ENCODE measurements around the gene SRSF11.
"Not testable (repeated sequence)": the region's sequence is repeated elsewhere in the genome, so short reads cannot be mapped to it uniquely, and the experiment has no call there.

SRSF11 gene

GRCh38 chr1:70221238-70222121, at the start of gene SRSF11:
Gene SRSF11, plus strand, starts transcription at chr1:70221380. Its CDS starts 257 bp downstream, at chr1:70221637.
- DNase-seq (ENCODE audit: low read depth): peak; percentile 95

- DNase-seq (ENCODE audit: low read depth): no peak
Measured at GRCh38 chr1:70171512-70171911, 49.7 kb upstream of the SRSF11 start.

GRCh38 chr1:70185181-70185580, 36.0 kb upstream of the SRSF11 start:
- DNase-seq (ENCODE audit: low read depth): not testable (repeated sequence)

GRCh38 chr1:70188522-70188921, 32.7 kb upstream of the SRSF11 start:
- DNase-seq (ENCODE audit: low read depth): no peak

- no peak for DNase-seq (ENCODE audit: low read depth)
Measured at GRCh38 chr1:70190180-70190579, 31.0 kb upstream of the SRSF11 start.

- DNase-seq (ENCODE audit: low read depth): not testable (repeated sequence)
Measured at GRCh38 chr1:70192446-70192845, 28.7 kb upstream of the SRSF11 start.

GRCh38 chr1:70194601-70195000, 26.6 kb upstream of the SRSF11 start:
- DNase-seq (ENCODE audit: low read depth): no peak

- DNase-seq (ENCODE audit: low read depth): no peak
Measured at GRCh38 chr1:70195342-70195741, 25.8 kb upstream of the SRSF11 start.

- no peak for DNase-seq (ENCODE audit: low read depth)
Measured at GRCh38 chr1:70196333-70196732, 24.8 kb upstream of the SRSF11 start.

GRCh38 chr1:70200065-70200464, 21.1 kb upstream of the SRSF11 start:
- DNase-seq (ENCODE audit: low read depth): no peak

DNA sequence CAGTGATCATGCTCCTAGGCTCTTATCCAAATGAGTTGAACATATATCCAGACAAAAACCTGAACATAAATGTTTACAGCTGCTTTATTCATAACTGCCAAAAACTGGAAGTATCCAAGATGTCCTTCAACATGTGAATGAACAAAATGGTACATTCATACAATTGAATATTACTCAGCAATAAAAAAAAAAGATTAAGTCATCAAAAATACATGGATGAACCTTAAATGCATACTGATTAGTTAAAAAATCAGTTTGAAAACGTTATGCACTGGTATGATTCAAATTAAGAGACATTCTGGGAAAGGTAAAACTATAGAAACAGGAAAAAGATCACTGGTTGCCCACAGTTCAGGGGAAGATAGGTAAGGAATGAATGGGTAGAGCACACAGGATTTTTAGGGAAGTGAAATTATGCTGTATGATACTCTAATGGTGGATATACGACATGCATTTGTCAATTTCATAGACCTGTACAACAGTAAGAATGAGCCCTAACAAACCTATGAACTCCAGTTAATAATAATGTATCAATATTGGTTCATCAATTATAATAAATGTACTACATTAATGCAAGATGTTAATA, 18.9 kb upstream of the SRSF11 start:
- DNase-seq (ENCODE audit: low read depth): no peak

DNA sequence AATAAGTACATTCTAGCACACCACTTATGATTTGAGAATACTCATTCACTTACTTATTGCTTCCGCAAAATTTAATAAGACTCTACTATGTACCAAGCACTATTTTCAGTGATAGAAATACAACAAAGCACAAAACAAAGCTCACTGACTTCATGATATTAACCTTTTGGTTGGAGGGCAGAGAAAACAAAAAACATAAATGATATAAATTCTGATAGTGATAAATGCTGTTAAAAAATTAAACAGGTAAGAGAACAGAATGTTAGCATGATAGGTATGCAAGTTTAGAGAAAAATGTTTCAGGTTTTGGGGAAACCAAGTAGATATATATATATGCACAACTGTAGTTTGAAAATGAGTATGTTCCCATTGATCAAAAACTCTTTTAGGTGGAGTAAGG, 17.0 kb upstream of the SRSF11 start:
- DNase-seq (ENCODE audit: low read depth): no peak

GRCh38 chr1:70204600-70204999, 16.6 kb upstream of the SRSF11 start:
- no peak for DNase-seq (ENCODE audit: low read depth)

GRCh38 chr1:70205071-70205433, 16.1 kb upstream of the SRSF11 start:
- DNase-seq (ENCODE audit: low read depth): no peak

DNA sequence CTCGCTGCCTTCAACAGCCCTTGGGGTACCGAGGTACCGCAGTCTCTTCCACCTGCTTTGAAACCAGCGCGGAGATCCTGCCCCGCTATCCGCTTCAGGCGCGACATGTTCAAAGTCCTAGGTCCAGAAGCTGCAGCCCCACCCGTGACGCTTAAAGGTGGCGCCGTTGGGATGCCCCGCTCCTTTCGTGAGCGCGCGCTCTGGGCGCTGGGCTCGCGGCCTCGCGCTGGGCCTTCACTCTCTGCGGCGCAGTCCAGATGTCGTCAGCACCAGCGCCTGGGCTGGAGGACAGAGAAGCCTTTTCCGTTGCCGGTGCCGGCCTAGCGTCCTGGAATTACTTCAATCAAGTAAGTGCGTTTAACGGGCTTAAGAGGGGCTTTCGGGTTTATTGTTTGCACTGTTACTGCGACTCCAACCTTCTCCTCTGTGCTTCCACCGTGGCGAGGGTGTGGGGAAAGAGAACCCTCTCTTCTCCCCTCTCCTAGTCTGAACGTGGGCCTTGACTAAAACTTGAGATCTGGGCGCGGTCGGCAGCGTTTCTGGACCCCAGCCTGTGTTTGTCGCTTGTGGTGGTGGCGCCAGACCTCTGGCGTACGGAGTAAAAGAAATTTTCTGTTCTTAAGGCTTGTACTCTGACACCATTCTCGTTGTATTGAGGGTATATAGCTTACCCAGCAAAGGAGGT, 15.6 kb upstream of the SRSF11 start, which contains the start of gene LRRC40:
Gene LRRC40 (minus strand): TSS at position 146 of the 685 bp plus-strand sequence. CDS start 39 bp downstream, at position 107.
- peak; percentile 92 for DNase-seq (ENCODE audit: low read depth)

DNA sequence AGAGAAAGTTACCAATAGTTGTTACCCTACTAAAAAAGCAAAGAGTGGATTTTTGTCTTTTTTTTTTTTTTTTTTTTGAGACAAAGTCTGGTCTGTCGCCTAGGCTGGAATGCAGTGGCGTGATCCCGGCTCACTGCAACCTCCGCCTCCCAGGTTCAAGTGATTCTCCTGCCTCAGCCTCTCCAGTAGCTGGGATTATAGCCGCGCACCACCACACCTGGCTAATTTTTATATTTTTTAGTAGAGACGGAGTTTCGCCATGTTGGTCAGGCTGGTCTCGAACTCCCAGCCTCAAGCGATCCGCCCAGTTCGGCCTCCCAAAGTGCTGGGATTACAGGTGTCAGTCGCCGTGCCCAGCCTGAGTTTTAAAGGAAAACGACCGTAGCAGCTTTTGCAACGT, 14.3 kb upstream of the SRSF11 start:
- DNase-seq (ENCODE audit: low read depth): not testable (repeated sequence)

GRCh38 chr1:70207492-70207891, 13.7 kb upstream of the SRSF11 start:
- no peak for DNase-seq (ENCODE audit: low read depth)

GRCh38 chr1:70208292-70208691, 12.9 kb upstream of the SRSF11 start:
- no peak for DNase-seq (ENCODE audit: low read depth)

DNA sequence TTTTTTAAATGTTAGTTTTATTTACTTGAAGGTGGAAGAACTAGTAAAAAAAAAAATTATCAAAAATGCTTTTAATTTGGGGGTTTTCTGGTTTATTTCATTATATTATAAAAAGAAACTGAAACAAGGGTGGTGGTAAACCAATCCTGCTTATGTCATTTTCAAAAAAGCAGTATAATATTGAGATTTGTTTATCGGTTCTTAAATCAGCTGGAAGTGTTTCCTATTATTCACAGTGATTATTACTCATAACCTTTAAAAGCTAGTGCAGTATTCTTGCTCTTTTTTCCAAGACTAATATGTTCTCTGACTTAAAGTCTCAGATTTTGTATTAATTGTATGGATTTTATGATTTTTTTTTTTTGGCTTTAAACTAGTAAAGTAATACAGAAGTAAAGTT, 10.4 kb upstream of the SRSF11 start:
- no peak for DNase-seq (ENCODE audit: low read depth)

- no peak for DNase-seq (ENCODE audit: low read depth)
Measured at GRCh38 chr1:70211541-70211940, 9.6 kb upstream of the SRSF11 start.

DNA sequence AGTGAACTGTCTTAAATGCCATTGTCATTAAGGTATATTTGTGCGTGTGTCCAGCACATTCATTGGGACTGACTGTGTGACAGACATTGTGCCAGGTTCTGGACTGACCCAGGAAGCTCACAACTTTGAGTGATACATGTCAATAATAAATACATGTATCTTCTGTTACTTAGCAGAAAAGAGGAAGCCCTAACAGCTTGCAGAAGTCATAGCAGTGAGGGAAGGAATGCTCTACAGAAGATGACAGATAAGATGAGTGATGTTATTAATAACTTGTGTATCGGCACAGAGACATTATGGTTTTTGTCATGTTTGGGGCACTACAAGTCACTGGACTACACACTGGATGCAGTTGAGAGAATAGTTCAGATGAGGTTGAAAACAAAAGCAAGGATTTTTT, 1.2 kb upstream of the SRSF11 start:
- no peak for DNase-seq (ENCODE audit: low read depth)

GRCh38 chr1:70220517-70221237, 503 bp upstream of the SRSF11 start:
- DNase-seq (ENCODE audit: low read depth): no peak
